SH-SY5Y (cell line): Measurements from ENCODE around the gene PER3.

ENCODE experiments used
- GATA2 ChIP-seq: IDR thresholded peaks from 2 replicates; pipeline ENCODE4 v1.6.1; 2011; ENCODE audit warnings: mild to moderate bottlenecking, low read depth, low read length
- GATA3 ChIP-seq: IDR thresholded peaks from 2 replicates; pipeline ENCODE4 v1.6.1; 2011; ENCODE audit warnings: low read depth, mild to moderate bottlenecking, low read length, moderate library complexity

- TF ChIP-seq GATA2, result no peak
- TF ChIP-seq GATA3, result no peak
Observed at GRCh38 chr1:7760245-7760644, 23.8 kb upstream of the PER3 start.
